Esophagus squamous epithelium (tissue), 5 donors: ENCODE measurements around the gene CUEDC2. TPM values are rescaled to one million over a fixed set of nuclear protein-coding genes. Genes with fewer than 3 reads are reported as not detected.

Experiments used
- DNase-seq: peaks from one replicate; lab custom pipeline; 2025; lab: John Stamatoyannopoulos, UW
- H3K27ac ChIP-seq, 4 donors: fragments of 200-600 bp; sonication (generic); one replicate each; pipeline ENCODE4 v1.5.1; 2016 to 2019; ENCODE audit warnings: mild to moderate bottlenecking in 1 of 4
- H3K27me3 ChIP-seq, 4 donors: fragments of 200-600 bp; sonication (generic); 1 replicate in 3 of 4; 2 replicates in 1 of 4; pipeline versions ENCODE4 v1.5.1 to v1.6.0; 2017 to 2021; ENCODE audit warnings: antibody characterized with exemption in 1 of 4
- H3K36me3 ChIP-seq, 3 donors: fragments of 200-600 bp; sonication (generic); one replicate each; pipeline ENCODE4 v1.5.1; 2016 to 2019
- H3K4me1 ChIP-seq, 3 donors: fragments of 200-600 bp; sonication (generic); one replicate each; pipeline ENCODE4 v1.5.1; 2017 to 2019
- H3K4me3 ChIP-seq, 4 donors: fragments of 200-600 bp; sonication (generic); 1 replicate in 3 of 4; 2 replicates in 1 of 4; pipeline ENCODE4 v1.5.1; 2016 to 2019; ENCODE audit warnings: mild to moderate bottlenecking in 2 of 4, moderate library complexity in 1 of 4
- H3K9me3 ChIP-seq, 3 donors: fragments of 200-600 bp; sonication (generic); one replicate each; pipeline ENCODE4 v1.5.1; 2016 to 2019
- CTCF ChIP-seq, 6 experiments: fragments of 450-650 bp in 4 of 6; fragments of 200-600 bp in 2 of 6; sonication (generic) in 2 of 6; IDR thresholded peaks; one replicate each; pipeline ENCODE4 v1.5.1; 2016 to 2019; ENCODE audit warnings: antibody characterized with exemption in 6 of 6, mild to moderate bottlenecking in 4 of 6, moderate library complexity in 4 of 6
- POLR2A ChIP-seq, 4 donors: fragments of 450-650 bp; IDR thresholded peaks; one replicate each; pipeline ENCODE4 v1.6.1; 2017; ENCODE audit warnings: antibody characterized with exemption in 4 of 4, mild to moderate bottlenecking in 4 of 4, moderate library complexity in 3 of 4
- WGBS, 2 donors: methylation state at CpG; one replicate each; pipeline ENCODE4 v1.1.5; 2018; 5-methylcytosine and 5-hydroxymethylcytosine counted together
- intact Hi-C: fragments of 100-400 bp; cut with DNase I; formaldehyde crosslinking; loops from one replicate; pipeline ENCODE4 v1.15.0; 2022
- total RNA-seq, 4 donors: library from RNA; depleted of rRNA; stranded (reverse); fragments of >200 nt; gene quantifications; one replicate each; pipeline ENCODE4 v1.1.0, GENCODE V29; 2016
- donor health status: DM: yes; HTN: yes; CAD: no.

The CUEDC2 gene
- total RNA-seq, 4 donors from 2014 or later: 16.6 to 37.6 (median 27.0) TPM

DNA sequence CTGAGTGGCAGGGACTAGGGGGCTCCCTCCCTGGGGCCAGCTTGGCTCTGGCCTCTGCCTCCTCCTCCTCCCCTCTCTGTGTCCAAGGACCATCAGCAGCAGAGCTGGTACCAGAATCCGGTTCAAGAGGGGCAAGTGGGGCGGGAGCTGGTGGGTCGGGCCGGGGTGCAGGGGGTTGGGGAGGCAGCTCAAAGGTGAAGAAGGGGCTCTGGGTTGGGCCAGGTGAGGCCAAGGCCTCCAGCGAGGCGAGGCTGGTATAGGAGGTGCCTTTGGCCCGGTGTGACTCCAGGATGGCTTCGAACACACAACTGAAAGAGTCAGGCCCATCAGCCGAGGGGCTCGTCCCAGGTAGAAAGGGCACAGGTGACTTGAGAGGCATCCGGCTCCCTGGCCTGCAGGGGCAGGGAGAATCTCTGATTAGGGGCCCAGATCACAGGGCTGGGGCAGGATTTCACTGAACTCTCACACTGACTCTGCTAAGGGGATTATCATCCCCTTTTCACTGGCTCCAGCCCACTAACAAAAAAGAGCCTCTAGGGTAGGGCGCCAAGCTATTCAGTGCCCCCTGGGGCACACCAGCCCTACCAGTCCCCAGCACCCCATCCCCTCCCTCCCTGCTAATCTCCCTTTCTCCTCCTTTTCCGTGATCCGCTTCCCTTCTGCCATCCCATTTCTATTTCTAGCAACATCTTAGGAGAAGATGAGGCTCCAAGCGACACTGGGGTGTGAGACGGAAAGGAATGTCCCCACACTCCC lies 18.4 kb downstream of the CUEDC2 start:
- H3K27ac ChIP-seq: no peak overlapping the region
- WGBS, 2 donors: 69 to 72% methylated on average over 5 of the region's 16 CpGs
- H3K36me3 ChIP-seq: no peaks in the 10 kb centered on the region
- peaks cover 7 to 99% (median 28%) of the 10 kb centered on the region in 4 donors for H3K27me3 ChIP-seq
- intact Hi-C loops: no loop called here
- TF ChIP-seq CTCF (IDR thresholded peaks at IDR 0.05) (no peak), POLR2A (IDR thresholded peaks at IDR 0.05) (no peak)
- no peak for DNase-seq
- H3K4me1 ChIP-seq: peaks cover 9 to 30% (median 13%) of the 10 kb centered on the region in 3 donors
- H3K4me3 ChIP-seq: no peak overlapping the region
- H3K9me3 ChIP-seq: no peaks in the 10 kb centered on the region

- no peak for DNase-seq
These were observed 19.2 kb downstream of the CUEDC2 start for GRCh38 chr10:102413053-102413705.

GRCh38 chr10:102412293-102412692 lies 20.1 kb downstream of the CUEDC2 start:
- H3K27me3 ChIP-seq: peaks cover 7 to 100% (median 34%) of the 10 kb centered on the region in 4 donors
- H3K9me3 ChIP-seq: no peaks in the 10 kb centered on the region
- WGBS, 2 donors: 60 to 69% methylated on average over 1 to 3 of the region's 10 CpGs
- intact Hi-C loops: no loop called here
- peaks cover 11 to 29% (median 13%) of the 10 kb centered on the region in 3 donors for H3K4me1 ChIP-seq
- H3K4me3 ChIP-seq: no peak overlapping the region
- no peak for TF ChIP-seq CTCF (IDR thresholded peaks at IDR 0.05)
- TF ChIP-seq POLR2A (IDR thresholded peaks at IDR 0.05): no peak
- no peak for DNase-seq
- H3K27ac ChIP-seq: no peak overlapping the region
- H3K36me3 ChIP-seq: no peaks in the 10 kb centered on the region

More at GRCh38 chr10:102413053-102413705, 19.2 kb downstream of the CUEDC2 start:
- Histone ChIP-seq H3K4me1 (peaks cover 11 to 29% (median 13%) of the 10 kb centered on the region in 3 donors), H3K27me3 (peaks cover 7 to 99% (median 33%) of the 10 kb centered on the region in 4 donors), H3K9me3 (no peaks in the 10 kb centered on the region), H3K4me3 (no peak overlapping the region), H3K27ac (no peak overlapping the region), H3K36me3 (no peaks in the 10 kb centered on the region)
- intact Hi-C loops: no loop called here
- no peak for TF ChIP-seq CTCF (IDR thresholded peaks at IDR 0.05)
- TF ChIP-seq POLR2A (IDR thresholded peaks at IDR 0.05): no peak
- 3 to 31% methylated on average over 2 to 4 of the region's 5 CpGs for WGBS, 2 donors

- DNase-seq: no peak
- Histone ChIP-seq H3K36me3 (no peaks in the 10 kb centered on the region), H3K27me3 (peaks cover 7 to 99% (median 34%) of the 10 kb centered on the region in 4 donors), H3K27ac (no peak overlapping the region), H3K9me3 (no peaks in the 10 kb centered on the region), H3K4me3 (no peak overlapping the region), H3K4me1 (peaks cover 11 to 29% (median 13%) of the 10 kb centered on the region in 3 donors)
- intact Hi-C loops: no loop called here
- TF ChIP-seq CTCF (IDR thresholded peaks at IDR 0.05) (no peak), POLR2A (IDR thresholded peaks at IDR 0.05) (no peak)
- 69 to 79% methylated on average over 4 to 11 of the region's 14 CpGs for WGBS, 2 donors
These were observed 20.8 kb downstream of the CUEDC2 start for GRCh38 chr10:102411341-102412255.
